Measurements from ENCODE around the gene CYP2A7. TPM values are rescaled to one million over a fixed set of nuclear protein-coding genes. Genes with fewer than 3 reads are reported as not detected.
"Not testable (repeated sequence)": the region's sequence is repeated elsewhere in the genome, so short reads cannot be mapped to it uniquely, and the experiment has no call there.

Gene CYP2A7
- total RNA-seq (2022) (not detected in 2 replicates), Bru-seq, nascent RNA (not detected), BruChase-seq, experiment 1, labeled RNA remaining after a 6-hour chase (not detected), BruChase-seq, experiment 2, labeled RNA remaining after a 2-hour chase (not detected)
- long read RNA-seq = 0 reads

- H3K27ac Mint-ChIP-seq (ENCODE audit: low read depth, unreplicated experiment); H3K4me3 Mint-ChIP-seq (ENCODE audit: unreplicated experiment); DNase-seq (ENCODE audit: unreplicated experiment); CTCF ChIA-PET; POLR2A ChIA-PET; H3K36me3 Mint-ChIP-seq (ENCODE audit: insufficient read depth, unreplicated experiment); H3K9me3 Mint-ChIP-seq (ENCODE audit: unreplicated experiment); H3K4me1 Mint-ChIP-seq (ENCODE audit: insufficient read depth, unreplicated experiment); BruUV-seq (replicated peaks); intact Hi-C loops (cut with micrococcal nuclease): not testable (repeated sequence)
- peaks cover 63% of the 10 kb centered on the region for H3K27me3 Mint-ChIP-seq (ENCODE audit: insufficient read depth, unreplicated experiment)
Observed at GRCh38 chr19:40882062-40882461, at the start of gene CYP2A7. TSS of gene CYP2A7 (minus strand) at chr19:40882231. CDS start at chr19:40882210, 21 bp downstream.

GRCh38 chr19:40930799-40931198 is 48.8 kb upstream of the CYP2A7 start:
- CTCF ChIA-PET = interaction anchor here (0.6 to 0.7 kb wide), 2 partner anchors 44 to 209 kb away, joined by 3 read pairs; no protein-coding TSS in a partner anchor
- H3K36me3 Mint-ChIP-seq (ENCODE audit: insufficient read depth, unreplicated experiment); DNase-seq (ENCODE audit: unreplicated experiment); POLR2A ChIA-PET; H3K4me3 Mint-ChIP-seq (ENCODE audit: unreplicated experiment); intact Hi-C loops (cut with micrococcal nuclease); H3K9me3 Mint-ChIP-seq (ENCODE audit: unreplicated experiment); BruUV-seq (replicated peaks); H3K27ac Mint-ChIP-seq (ENCODE audit: low read depth, unreplicated experiment); H3K4me1 Mint-ChIP-seq (ENCODE audit: insufficient read depth, unreplicated experiment): not testable (repeated sequence)
- peaks cover 64% of the 10 kb centered on the region for H3K27me3 Mint-ChIP-seq (ENCODE audit: insufficient read depth, unreplicated experiment)

- POLR2A ChIA-PET = interaction anchor here (0.7 kb wide), 1 partner anchor 9 kb away, joined by 3 read pairs; no protein-coding TSS in a partner anchor
- CTCF ChIA-PET; DNase-seq (ENCODE audit: unreplicated experiment); intact Hi-C loops (cut with micrococcal nuclease); BruUV-seq (replicated peaks); H3K27ac Mint-ChIP-seq (ENCODE audit: low read depth, unreplicated experiment); H3K9me3 Mint-ChIP-seq (ENCODE audit: unreplicated experiment); H3K36me3 Mint-ChIP-seq (ENCODE audit: insufficient read depth, unreplicated experiment); H3K4me1 Mint-ChIP-seq (ENCODE audit: insufficient read depth, unreplicated experiment); H3K4me3 Mint-ChIP-seq (ENCODE audit: unreplicated experiment): not testable (repeated sequence)
- H3K27me3 Mint-ChIP-seq (ENCODE audit: insufficient read depth, unreplicated experiment) = peaks cover 70% of the 10 kb centered on the region
Observed at GRCh38 chr19:40929942-40930341, 47.9 kb upstream of the CYP2A7 start.

GRCh38 chr19:40928850-40929249 is 46.8 kb upstream of the CYP2A7 start:
- no peak for TF ChIP-seq CTCF (IDR thresholded peaks at IDR 0.05; ENCODE audit: unreplicated experiment)
- Mint-ChIP-seq H3K9me3 (ENCODE audit: unreplicated experiment) (no peaks in the 10 kb centered on the region), H3K36me3 (ENCODE audit: insufficient read depth, unreplicated experiment) (no peaks in the 10 kb centered on the region), H3K27ac (ENCODE audit: low read depth, unreplicated experiment) (no peak overlapping the region), H3K4me1 (ENCODE audit: insufficient read depth, unreplicated experiment) (no peaks in the 10 kb centered on the region), H3K4me3 (ENCODE audit: unreplicated experiment) (no peak overlapping the region), H3K27me3 (ENCODE audit: insufficient read depth, unreplicated experiment) (peaks cover 78% of the 10 kb centered on the region)
- CTCF ChIA-PET = no interaction called here
- POLR2A ChIA-PET = no interaction called here
- intact Hi-C loops (cut with micrococcal nuclease) = no loop called here
- no peak for DNase-seq (ENCODE audit: unreplicated experiment)
- no TSS peak for BruUV-seq (replicated peaks)

GRCh38 chr19:40927567-40927966 is 45.5 kb upstream of the CYP2A7 start:
- no peaks in the 10 kb centered on the region for H3K9me3 Mint-ChIP-seq (ENCODE audit: unreplicated experiment)
- DNase-seq (ENCODE audit: unreplicated experiment) = no peak
- ChIA-PET POLR2A (interaction anchor here (0.6 kb wide), 1 partner anchor 107 kb away, joined by 3 read pairs; no protein-coding TSS in a partner anchor), CTCF (no interaction called here)
- H3K4me1 Mint-ChIP-seq (ENCODE audit: insufficient read depth, unreplicated experiment) = no peaks in the 10 kb centered on the region
- peaks cover 69% of the 10 kb centered on the region for H3K27me3 Mint-ChIP-seq (ENCODE audit: insufficient read depth, unreplicated experiment)
- H3K36me3 Mint-ChIP-seq (ENCODE audit: insufficient read depth, unreplicated experiment) = no peaks in the 10 kb centered on the region
- TF ChIP-seq CTCF (IDR thresholded peaks at IDR 0.05; ENCODE audit: unreplicated experiment) = no peak
- no TSS peak for BruUV-seq (replicated peaks)
- no peak overlapping the region for H3K4me3 Mint-ChIP-seq (ENCODE audit: unreplicated experiment)
- intact Hi-C loops (cut with micrococcal nuclease) = no loop called here
- no peak overlapping the region for H3K27ac Mint-ChIP-seq (ENCODE audit: low read depth, unreplicated experiment)

- POLR2A ChIA-PET; H3K9me3 Mint-ChIP-seq (ENCODE audit: unreplicated experiment); CTCF ChIA-PET; H3K27ac Mint-ChIP-seq (ENCODE audit: low read depth, unreplicated experiment); H3K4me1 Mint-ChIP-seq (ENCODE audit: insufficient read depth, unreplicated experiment); H3K4me3 Mint-ChIP-seq (ENCODE audit: unreplicated experiment); intact Hi-C loops (cut with micrococcal nuclease); H3K36me3 Mint-ChIP-seq (ENCODE audit: insufficient read depth, unreplicated experiment); BruUV-seq (replicated peaks); DNase-seq (ENCODE audit: unreplicated experiment): not testable (repeated sequence)
- peaks cover 69% of the 10 kb centered on the region for H3K27me3 Mint-ChIP-seq (ENCODE audit: insufficient read depth, unreplicated experiment)
Observed at GRCh38 chr19:40926276-40926675, 44.2 kb upstream of the CYP2A7 start.

Measured in MCF 10A (cell line).